HEK293 (cell line): ENCODE results near the gene MAK.

Experiments used
- CTCF ChIA-PET: fragments of 350-600 bp; formaldehyde crosslinking; extraction: SDS; loops from one replicate; lab custom pipeline; 2021; ENCODE audit warnings: antibody characterized with exemption; lab: Yijun Ruan, JAX
- POLR2A ChIA-PET: fragments of 300-600 bp; formaldehyde crosslinking; extraction: SDS; loops from one replicate; lab custom pipeline; 2020; ENCODE audit warnings: antibody characterized with exemption, inconsistent platforms; lab: Yijun Ruan, JAX
- H3K27ac ChIP-seq: fragments of 200-500 bp; sonication (Bioruptor generic); 2 replicates; pipeline ENCODE4 v1.5.1; 2014; ENCODE audit warnings: low read depth, low read length, control low read depth, inconsistent platforms; ENCODE audit errors: extremely low read depth
- H3K36me3 ChIP-seq, 2 experiments: fragments of 200-500 bp in 1 of 2; sonication (Bioruptor generic) in 1 of 2; 1 replicate in 1 of 2; 2 replicates in 1 of 2; pipeline ENCODE4 v1.5.1; 2014 to 2017; ENCODE audit warnings: inconsistent platforms in 2 of 2, low read length in 2 of 2; ENCODE audit not compliant: control insufficient read depth in 2 of 2, insufficient read depth in 1 of 2
- H3K4me1 ChIP-seq: fragments of 200-500 bp; sonication (Bioruptor generic); 2 replicates; pipeline ENCODE4 v1.5.1; 2014; ENCODE audit warnings: mild to moderate bottlenecking, low read length, inconsistent platforms; ENCODE audit not compliant: control insufficient read depth, insufficient read depth
- H3K4me3 ChIP-seq: 2 replicates; pipeline ENCODE4 v1.5.1; 2011; ENCODE audit warnings: low read depth, mild to moderate bottlenecking, control low read depth, low read length, moderate library complexity
- H3K9me3 ChIP-seq: fragments of 200-500 bp; sonication (Bioruptor generic); 2 replicates; pipeline ENCODE4 v1.5.1; 2014; ENCODE audit warnings: low read depth, low read length, inconsistent platforms; ENCODE audit not compliant: control insufficient read depth, insufficient read depth
- HOXC10 ChIP-seq: sonication (generic); formaldehyde crosslinking; IDR thresholded peaks from 2 replicates; pipeline ENCODE4 v1.8.1; 2023; ENCODE audit warnings: mild to moderate bottlenecking, missing genetic modification reagents
- KLF10 ChIP-seq: fragments of 450-650 bp; IDR thresholded peaks from 2 replicates; pipeline ENCODE4 v1.5.1; 2018; ENCODE audit warnings: missing biosample characterization, mild to moderate bottlenecking, missing genetic modification characterization
- MEIS1 ChIP-seq: sonication (generic); formaldehyde crosslinking; IDR thresholded peaks from 2 replicates; pipeline ENCODE4 v1.8.1; 2022; ENCODE audit warnings: missing genetic modification reagents, mild to moderate bottlenecking, borderline replicate concordance
- PRDM2 ChIP-seq: fragments of 450-650 bp; formaldehyde crosslinking; IDR thresholded peaks from 2 replicates; pipeline ENCODE4 v1.5.1; 2016; ENCODE audit warnings: missing biosample characterization, missing genetic modification characterization, borderline replicate concordance
- SALL2 ChIP-seq: fragments of 450-650 bp; formaldehyde crosslinking; IDR thresholded peaks from 2 replicates; pipeline ENCODE4 v1.5.0; 2017; ENCODE audit warnings: missing biosample characterization, mild to moderate bottlenecking, missing genetic modification characterization, borderline replicate concordance
- ZFP69B ChIP-seq: fragments of 450-650 bp; formaldehyde crosslinking; IDR thresholded peaks from 2 replicates; pipeline ENCODE4 v1.5.1; 2016; ENCODE audit warnings: missing biosample characterization, missing genetic modification characterization
- ZNF10 ChIP-seq: fragments of 450-650 bp; formaldehyde crosslinking; IDR thresholded peaks from 2 replicates; pipeline ENCODE4 v1.5.1; 2017; ENCODE audit warnings: missing biosample characterization, missing genetic modification characterization
- ZNF132 ChIP-seq: fragments of 450-650 bp; formaldehyde crosslinking; IDR thresholded peaks from 2 replicates; pipeline ENCODE4 v1.5.1; 2017; ENCODE audit warnings: missing biosample characterization, missing genetic modification characterization, borderline replicate concordance
- ZNF146 ChIP-seq: fragments of 450-650 bp; formaldehyde crosslinking; IDR thresholded peaks from 2 replicates; pipeline ENCODE4 v1.5.1; 2016; ENCODE audit warnings: missing biosample characterization, missing genetic modification characterization
- ZNF2 ChIP-seq: fragments of 450-650 bp; formaldehyde crosslinking; IDR thresholded peaks from 2 replicates; pipeline ENCODE4 v1.5.1; 2016; ENCODE audit warnings: missing biosample characterization, missing genetic modification characterization
- ZNF311 ChIP-seq: fragments of 450-650 bp; formaldehyde crosslinking; IDR thresholded peaks from 2 replicates; pipeline ENCODE4 v1.5.1; 2017; ENCODE audit warnings: missing biosample characterization, missing genetic modification characterization, borderline replicate concordance
- ZNF600 ChIP-seq: fragments of 450-650 bp; formaldehyde crosslinking; IDR thresholded peaks from 2 replicates; pipeline ENCODE4 v1.5.1; 2016; ENCODE audit warnings: missing biosample characterization, missing genetic modification characterization
- ZNF660 ChIP-seq: fragments of 450-650 bp; IDR thresholded peaks from 2 replicates; pipeline ENCODE4 v1.5.1; 2018; ENCODE audit warnings: missing biosample characterization, mild to moderate bottlenecking, missing genetic modification characterization
- ZNF768 ChIP-seq: fragments of 450-650 bp; formaldehyde crosslinking; IDR thresholded peaks from 2 replicates; pipeline ENCODE4 v1.5.1; 2018; ENCODE audit warnings: missing biosample characterization, mild to moderate bottlenecking, missing genetic modification characterization
- ZNF776 ChIP-seq: fragments of 450-650 bp; formaldehyde crosslinking; IDR thresholded peaks from 2 replicates; pipeline ENCODE4 v1.5.0; 2017; ENCODE audit warnings: missing biosample characterization, missing genetic modification characterization, borderline replicate concordance
- ZNF791 ChIP-seq: fragments of 450-650 bp; formaldehyde crosslinking; IDR thresholded peaks from 2 replicates; pipeline ENCODE4 v1.5.1; 2016; ENCODE audit warnings: missing biosample characterization, missing genetic modification characterization
- TF ChIP-seq, protein P1 (sequence below): fragments of 450-650 bp; formaldehyde crosslinking; IDR thresholded peaks from 2 replicates; pipeline ENCODE4 v1.5.1; 2016; ENCODE audit warnings: missing biosample characterization, missing genetic modification characterization
- TF ChIP-seq, protein P2 (sequence below): fragments of 450-650 bp; formaldehyde crosslinking; IDR thresholded peaks from 2 replicates; pipeline ENCODE4 v1.5.1; 2016; ENCODE audit warnings: missing biosample characterization, missing genetic modification characterization
- TF ChIP-seq, protein P3 (sequence below): fragments of 450-650 bp; formaldehyde crosslinking; IDR thresholded peaks from 2 replicates; pipeline ENCODE4 v1.5.1; 2016; ENCODE audit warnings: missing biosample characterization, missing genetic modification characterization

The MAK gene

GRCh38 chr6:10793035-10793434 lies 45.3 kb downstream of the MAK start:
- ChIA-PET CTCF (interaction anchor here (0.8 to 2.2 kb wide), 3 partner anchors 10 to 704 kb away, joined by 3 to 10 read pairs (median 6); no protein-coding TSS in a partner anchor), POLR2A (no interaction called here)
- Histone ChIP-seq H3K4me1 (no peaks in the 10 kb centered on the region), H3K4me3 (no peak overlapping the region), H3K9me3 (no peaks in the 10 kb centered on the region), H3K36me3 (peaks cover 0 to 4% of the 10 kb centered on the region in 2 experiments; a peak in 2 of 3 replicates)
- no peak for TF ChIP-seq PRDM2
- TF ChIP-seq, protein P1, sequence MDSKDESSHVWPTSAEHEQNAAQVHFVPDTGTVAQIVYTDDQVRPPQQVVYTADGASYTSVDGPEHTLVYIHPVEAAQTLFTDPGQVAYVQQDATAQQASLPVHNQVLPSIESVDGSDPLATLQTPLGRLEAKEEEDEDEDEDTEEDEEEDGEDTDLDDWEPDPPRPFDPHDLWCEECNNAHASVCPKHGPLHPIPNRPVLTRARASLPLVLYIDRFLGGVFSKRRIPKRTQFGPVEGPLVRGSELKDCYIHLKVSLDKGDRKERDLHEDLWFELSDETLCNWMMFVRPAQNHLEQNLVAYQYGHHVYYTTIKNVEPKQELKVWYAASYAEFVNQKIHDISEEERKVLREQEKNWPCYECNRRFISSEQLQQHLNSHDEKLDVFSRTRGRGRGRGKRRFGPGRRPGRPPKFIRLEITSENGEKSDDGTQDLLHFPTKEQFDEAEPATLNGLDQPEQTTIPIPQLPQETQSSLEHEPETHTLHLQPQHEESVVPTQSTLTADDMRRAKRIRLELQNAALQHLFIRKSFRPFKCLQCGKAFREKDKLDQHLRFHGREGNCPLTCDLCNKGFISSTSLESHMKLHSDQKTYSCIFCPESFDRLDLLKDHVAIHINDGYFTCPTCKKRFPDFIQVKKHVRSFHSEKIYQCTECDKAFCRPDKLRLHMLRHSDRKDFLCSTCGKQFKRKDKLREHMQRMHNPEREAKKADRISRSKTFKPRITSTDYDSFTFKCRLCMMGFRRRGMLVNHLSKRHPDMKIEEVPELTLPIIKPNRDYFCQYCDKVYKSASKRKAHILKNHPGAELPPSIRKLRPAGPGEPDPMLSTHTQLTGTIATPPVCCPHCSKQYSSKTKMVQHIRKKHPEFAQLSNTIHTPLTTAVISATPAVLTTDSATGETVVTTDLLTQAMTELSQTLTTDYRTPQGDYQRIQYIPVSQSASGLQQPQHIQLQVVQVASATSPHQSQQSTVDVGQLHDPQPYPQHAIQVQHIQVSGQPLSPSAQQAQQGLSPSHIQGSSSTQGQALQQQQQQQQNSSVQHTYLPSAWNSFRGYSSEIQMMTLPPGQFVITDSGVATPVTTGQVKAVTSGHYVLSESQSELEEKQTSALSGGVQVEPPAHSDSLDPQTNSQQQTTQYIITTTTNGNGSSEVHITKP, result no peak
- no peak for TF ChIP-seq ZNF776 (tag by site-specific recombination)
- no peak for TF ChIP-seq MEIS1 (CRISPR knock-in tag)
- no peak for TF ChIP-seq ZFP69B
- TF ChIP-seq, protein P2, sequence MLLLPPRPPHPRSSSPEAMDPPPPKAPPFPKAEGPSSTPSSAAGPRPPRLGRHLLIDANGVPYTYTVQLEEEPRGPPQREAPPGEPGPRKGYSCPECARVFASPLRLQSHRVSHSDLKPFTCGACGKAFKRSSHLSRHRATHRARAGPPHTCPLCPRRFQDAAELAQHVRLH, result no peak
- TF ChIP-seq, all 188 proteins: peak for 0
- no peak overlapping the region for H3K27ac ChIP-seq

- ChIA-PET CTCF (interaction anchor here (1.5 to 2.2 kb wide), 2 partner anchors 9 to 10 kb away, joined by 4 to 10 read pairs; no protein-coding TSS in a partner anchor), POLR2A (no interaction called here)
- Histone ChIP-seq H3K9me3 (no peaks in the 10 kb centered on the region), H3K4me3 (no peak overlapping the region), H3K4me1 (no peaks in the 10 kb centered on the region), H3K36me3 (peaks cover 0 to 4% of the 10 kb centered on the region in 2 experiments; a peak in 2 of 3 replicates), H3K27ac (no peak overlapping the region)
- TF ChIP-seq ZNF311 (tag by site-specific recombination), result no peak
Measured at GRCh38 chr6:10792101-10792500, 46.2 kb downstream of the MAK start.

GRCh38 chr6:10791673-10792072 lies 46.7 kb downstream of the MAK start:
- Histone ChIP-seq H3K4me1 (no peaks in the 10 kb centered on the region), H3K9me3 (no peaks in the 10 kb centered on the region), H3K36me3 (peaks cover 0 to 4% of the 10 kb centered on the region in 2 experiments; a peak in 2 of 3 replicates), H3K27ac (no peak overlapping the region), H3K4me3 (no peak overlapping the region)
- ChIA-PET CTCF (interaction anchor here (1.5 kb wide), 1 partner anchor 9 kb away, joined by 4 read pairs; no protein-coding TSS in a partner anchor), POLR2A (no interaction called here)
- TF ChIP-seq ZNF132 (tag by site-specific recombination) (no peak), ZNF768 (no peak), SALL2 (tag by site-specific recombination) (no peak), ZNF146 (no peak), ZNF10 (tag by site-specific recombination) (no peak), ZNF2 (tag by site-specific recombination) (no peak), ZNF660 (no peak), ZNF600 (no peak), ZNF791 (tag by site-specific recombination) (no peak), HOXC10 (CRISPR knock-in tag) (no peak), KLF10 (no peak)
- TF ChIP-seq, protein P3, sequence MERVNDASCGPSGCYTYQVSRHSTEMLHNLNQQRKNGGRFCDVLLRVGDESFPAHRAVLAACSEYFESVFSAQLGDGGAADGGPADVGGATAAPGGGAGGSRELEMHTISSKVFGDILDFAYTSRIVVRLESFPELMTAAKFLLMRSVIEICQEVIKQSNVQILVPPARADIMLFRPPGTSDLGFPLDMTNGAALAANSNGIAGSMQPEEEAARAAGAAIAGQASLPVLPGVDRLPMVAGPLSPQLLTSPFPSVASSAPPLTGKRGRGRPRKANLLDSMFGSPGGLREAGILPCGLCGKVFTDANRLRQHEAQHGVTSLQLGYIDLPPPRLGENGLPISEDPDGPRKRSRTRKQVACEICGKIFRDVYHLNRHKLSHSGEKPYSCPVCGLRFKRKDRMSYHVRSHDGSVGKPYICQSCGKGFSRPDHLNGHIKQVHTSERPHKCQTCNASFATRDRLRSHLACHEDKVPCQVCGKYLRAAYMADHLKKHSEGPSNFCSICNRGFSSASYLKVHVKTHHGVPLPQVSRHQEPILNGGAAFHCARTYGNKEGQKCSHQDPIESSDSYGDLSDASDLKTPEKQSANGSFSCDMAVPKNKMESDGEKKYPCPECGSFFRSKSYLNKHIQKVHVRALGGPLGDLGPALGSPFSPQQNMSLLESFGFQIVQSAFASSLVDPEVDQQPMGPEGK (tag by site-specific recombination), result no peak
